ENCODE measurements around the gene KLK6.

GRCh38 chr19:50978772-50979390 is 9.5 kb upstream of the KLK6 start:
- TF ChIP-seq CTCF (IDR thresholded peaks at IDR 0.05) (no peak), POLR2A (IDR thresholded peaks at IDR 0.05; ENCODE audit: low read depth) (no peak), EP300 (IDR thresholded peaks at IDR 0.05) (no peak)
